ENCODE measurements around the gene LRRC3C. TPM values are rescaled to one million over a fixed set of nuclear protein-coding genes. Genes with fewer than 3 reads are reported as not detected.

LRRC3C gene
- total and polyA plus RNA-seq, 4 donors: 0.08 to 0.24 (median 0.17) TPM; not detected in 1

- TF ChIP-seq JUND (IDR thresholded peaks at IDR 0.05) (no peak), HNF4G (IDR thresholded peaks at IDR 0.05) (no peak), RAD21 (IDR thresholded peaks at IDR 0.05) (no peak), REST (IDR thresholded peaks at IDR 0.05) (no peak), MAX (IDR thresholded peaks at IDR 0.05) (no peak), GABPA (IDR thresholded peaks at IDR 0.05 in 1 of 2, conservative IDR thresholded peaks at IDR 0.05 in 1 of 2) (no peak), CTCF (IDR thresholded peaks at IDR 0.05; ENCODE audit: low read depth, low read length, missing input control) (no peak), EGR1 (IDR thresholded peaks at IDR 0.05; ENCODE audit: low read depth in 2 of 2) (no peak), SP1 (IDR thresholded peaks at IDR 0.05) (no peak), FOXA2 (IDR thresholded peaks at IDR 0.05) (no peak), TAF1 (conservative IDR thresholded peaks at IDR 0.05) (no peak), HNF4A (conservative IDR thresholded peaks at IDR 0.05) (no peak), YY1 (IDR thresholded peaks at IDR 0.05) (no peak), ZBTB33 (IDR thresholded peaks at IDR 0.05) (no peak), NR2F2 (IDR thresholded peaks at IDR 0.05) (no peak), RXRA (IDR thresholded peaks at IDR 0.05) (no peak)
- peaks cover 31 to 80% (median 59%) of the 10 kb centered on the region in 4 donors for H3K4me1 ChIP-seq (ENCODE audit: control insufficient read depth in 4 of 4, insufficient read depth in 4 of 4, low read length in 3 of 4)
- no peak overlapping the region for H3K4me3 ChIP-seq (ENCODE audit: low read depth in 1 of 3, low read length in 3 of 3)
- H3K27me3 ChIP-seq (ENCODE audit: control insufficient read depth in 4 of 4, insufficient read depth in 4 of 4, low read length in 3 of 4): no peaks in the 10 kb centered on the region
- no peaks in the 10 kb centered on the region for H3K9me3 ChIP-seq (ENCODE audit: control insufficient read depth in 4 of 4, low read length in 3 of 4)
- peak overlapping the region; percentile 94 to 95 for H3K27ac ChIP-seq (ENCODE audit: low read depth in 1 of 2, low read length in 2 of 2)
- DNase-seq (ENCODE audit: low spot score): no peak
- peaks cover 6 to 14% (median 11%) of the 10 kb centered on the region in 4 donors for H3K36me3 ChIP-seq (ENCODE audit: control insufficient read depth in 4 of 4, insufficient read depth in 3 of 4, low read depth in 1 of 4, low read length in 3 of 4)
- H3K9ac ChIP-seq (ENCODE audit: low read depth in 1 of 2, low read length in 2 of 2): peak overlapping the region; percentile 13 to 64
- 51% methylated on average over 5 of the region's 5 CpGs for WGBS
These were observed 6.2 kb upstream of the LRRC3C start for GRCh38 chr17:39921323-39921722.

- peaks cover 31 to 73% (median 57%) of the 10 kb centered on the region in 4 donors for H3K4me1 ChIP-seq (ENCODE audit: control insufficient read depth in 4 of 4, insufficient read depth in 4 of 4, low read length in 3 of 4)
- 49% methylated on average over 6 of the region's 6 CpGs for WGBS
- no peak for DNase-seq (ENCODE audit: low spot score)
- TF ChIP-seq SP1 (IDR thresholded peaks at IDR 0.05): peak; percentile 88
- no peak for TF ChIP-seq EGR1 (IDR thresholded peaks at IDR 0.05; ENCODE audit: low read depth in 2 of 2)
- no peak for TF ChIP-seq CTCF (IDR thresholded peaks at IDR 0.05; ENCODE audit: low read depth, low read length, missing input control)
- peak; percentile 89 to 95 for TF ChIP-seq HNF4A (conservative IDR thresholded peaks at IDR 0.05)
- peak; percentile 43 for TF ChIP-seq NR2F2 (IDR thresholded peaks at IDR 0.05)
- TF ChIP-seq GABPA (IDR thresholded peaks at IDR 0.05 in 1 of 2, conservative IDR thresholded peaks at IDR 0.05 in 1 of 2): peak in 1 of 2 donors; percentile 9
- no peak for TF ChIP-seq TAF1 (conservative IDR thresholded peaks at IDR 0.05)
- no peak for TF ChIP-seq FOXA1 (IDR thresholded peaks at IDR 0.05)
- peak; percentile 79 for TF ChIP-seq MAX (IDR thresholded peaks at IDR 0.05)
- TF ChIP-seq ATF3 (IDR thresholded peaks at IDR 0.05): no peak
- TF ChIP-seq HNF4G (IDR thresholded peaks at IDR 0.05): peak; percentile 67
- TF ChIP-seq JUND (IDR thresholded peaks at IDR 0.05): no peak
- TF ChIP-seq FOXA2 (IDR thresholded peaks at IDR 0.05): peak; percentile 47
- TF ChIP-seq YY1 (IDR thresholded peaks at IDR 0.05): peak; percentile 69
These were observed 5.5 kb upstream of the LRRC3C start for GRCh38 chr17:39922006-39922405.

More at GRCh38 chr17:39922006-39922405, 5.5 kb upstream of the LRRC3C start:
- Histone ChIP-seq H3K4me3 (ENCODE audit: low read depth in 1 of 3, low read length in 3 of 3) (no peak overlapping the region), H3K36me3 (ENCODE audit: control insufficient read depth in 4 of 4, insufficient read depth in 3 of 4, low read depth in 1 of 4, low read length in 3 of 4) (peaks cover 6 to 14% (median 11%) of the 10 kb centered on the region in 4 donors), H3K27me3 (ENCODE audit: control insufficient read depth in 4 of 4, insufficient read depth in 4 of 4, low read length in 3 of 4) (no peaks in the 10 kb centered on the region), H3K9ac (ENCODE audit: low read depth in 1 of 2, low read length in 2 of 2) (peak overlapping the region; percentile 13 to 64), H3K9me3 (ENCODE audit: control insufficient read depth in 4 of 4, low read length in 3 of 4) (no peaks in the 10 kb centered on the region), H3K27ac (ENCODE audit: low read depth in 1 of 2, low read length in 2 of 2) (peak overlapping the region; percentile 94 to 95)

Measured in liver (tissue), 9 donors.